Iris pigment epithelial cell (primary cell): ENCODE data around the gene APBB1.
A peak's percentile ranks its signal among the peaks of the same experiment; 100 is the strongest.

ENCODE experiments used
- DNase-seq: peaks from one replicate; pipeline ENCODE4 v3.0.0-alpha.2; 2011; ENCODE audit warnings: low read depth

Gene APBB1

DNA sequence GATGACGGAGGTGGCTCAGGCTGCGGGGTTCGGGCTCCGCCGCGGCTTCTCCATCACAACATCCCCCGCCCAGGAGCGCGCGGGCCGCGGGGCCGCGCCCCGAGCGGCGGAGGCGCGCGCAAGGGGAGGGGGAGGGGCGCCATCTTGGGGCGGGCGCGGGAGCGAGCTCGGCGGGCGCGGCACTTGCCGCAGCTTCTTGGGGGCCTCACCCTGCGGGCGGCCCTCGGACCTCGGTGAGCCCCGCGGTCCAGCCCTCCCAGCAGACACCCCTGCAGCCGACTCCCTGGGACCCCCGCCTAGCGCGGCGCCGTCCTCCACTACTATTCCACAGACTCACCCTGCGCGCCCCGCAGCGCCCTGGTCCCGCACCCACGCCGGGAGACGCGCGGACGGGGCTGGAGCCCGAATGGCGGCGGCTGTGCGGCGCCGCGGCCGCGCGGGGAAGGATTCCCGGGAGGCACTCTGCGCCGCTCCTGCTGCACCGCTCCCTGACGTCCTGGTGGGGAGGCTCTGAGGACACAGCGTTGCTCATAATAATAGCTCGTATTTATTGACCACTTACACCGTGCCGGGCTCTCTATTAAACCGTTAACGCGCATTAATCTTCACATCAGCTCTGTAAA is at the start of gene APBB1:
APBB1 (minus strand) TSS at position 86 of the 623 bp plus-strand sequence. CDS start 7,747 bp downstream, outside the sequence.
- peak; percentile 60 for DNase-seq

DNA sequence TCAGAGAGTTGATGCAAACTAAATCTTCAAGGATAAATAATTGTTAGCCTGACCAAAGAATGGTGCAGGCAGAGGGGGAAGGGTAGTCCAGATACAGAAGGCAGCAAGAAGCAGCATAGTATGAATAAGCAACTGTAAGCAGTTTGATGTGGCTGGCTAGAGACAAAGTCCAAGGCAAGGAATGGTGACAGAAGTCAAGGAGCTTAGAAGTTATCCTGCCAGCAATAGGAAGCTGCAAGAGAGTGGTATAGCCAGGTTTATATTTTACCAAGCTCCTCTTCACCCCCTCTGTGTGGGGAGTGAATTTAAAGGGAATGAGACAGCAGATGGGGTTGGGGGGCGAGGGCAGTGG is 40.2 kb upstream of the APBB1 start:
- DNase-seq: no peak

DNA sequence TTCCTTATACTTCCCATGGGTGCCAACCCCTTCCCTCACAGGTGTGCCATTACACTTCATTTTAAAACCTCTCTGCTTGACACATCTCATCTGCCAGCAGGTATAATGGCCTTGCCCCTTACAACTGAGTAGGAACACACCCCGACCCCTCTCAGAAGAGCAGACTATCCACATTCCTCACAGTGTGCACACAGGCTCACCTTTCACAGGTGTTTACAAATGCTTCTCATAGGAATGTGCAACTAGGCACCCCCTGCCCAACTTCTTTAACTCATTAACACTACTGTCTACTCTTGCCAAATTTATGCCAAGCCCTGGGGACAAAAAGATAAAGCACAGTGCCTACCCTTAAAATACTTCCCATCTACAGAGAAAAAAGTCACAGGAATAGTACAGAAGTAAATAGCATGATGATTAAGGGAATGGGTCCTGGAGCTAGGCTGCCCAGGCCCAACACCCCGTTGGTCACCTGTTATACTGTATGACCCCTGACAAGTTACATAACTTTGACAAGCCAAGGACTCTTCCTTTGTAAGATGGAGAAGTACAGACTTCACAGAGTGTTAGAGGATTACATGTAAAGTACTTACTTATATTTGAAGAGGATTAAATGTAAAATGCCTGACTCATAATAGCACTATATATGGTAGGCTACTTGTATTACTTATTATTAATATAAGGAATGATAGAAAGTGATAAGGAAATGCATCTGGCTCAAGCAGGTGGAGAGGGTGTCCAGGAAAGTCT is 39.6 kb upstream of the APBB1 start:
- DNase-seq: no peak

DNA sequence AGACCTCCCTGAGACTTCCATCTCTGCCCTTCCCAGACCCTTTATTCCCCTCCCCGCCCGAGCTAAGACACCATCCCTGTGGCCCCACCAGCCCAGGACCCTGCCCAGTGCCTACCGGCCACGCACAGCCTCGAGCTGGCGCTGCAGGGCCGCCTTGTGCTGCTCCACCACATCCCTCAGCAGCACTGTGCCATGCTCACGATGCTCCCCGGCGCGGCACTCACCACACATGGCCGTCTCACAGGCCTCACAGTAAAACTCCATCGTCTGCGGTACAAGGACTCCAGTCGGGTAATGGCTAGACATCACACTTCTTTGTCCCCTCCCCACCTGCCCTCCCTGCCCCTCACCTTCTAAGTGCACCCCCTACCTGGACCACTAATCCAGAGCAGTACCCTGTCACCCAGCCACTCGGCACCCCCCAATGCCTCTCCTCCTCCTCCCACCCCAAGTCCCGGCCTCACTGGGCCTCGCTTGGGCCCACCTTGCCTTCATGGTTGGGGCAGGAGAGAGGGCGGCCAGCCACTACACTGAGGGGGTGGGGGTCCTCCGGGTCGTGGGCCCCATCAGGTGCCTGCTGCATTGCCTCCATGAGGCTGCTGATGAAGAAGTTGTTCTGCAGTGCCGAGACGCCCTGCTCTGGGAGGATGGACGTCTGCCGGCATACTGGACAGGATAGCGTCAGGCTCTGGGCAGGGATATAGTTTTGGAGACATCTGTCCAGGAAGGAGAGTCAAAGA is 38.9 kb upstream of the APBB1 start:
- no peak for DNase-seq

DNA sequence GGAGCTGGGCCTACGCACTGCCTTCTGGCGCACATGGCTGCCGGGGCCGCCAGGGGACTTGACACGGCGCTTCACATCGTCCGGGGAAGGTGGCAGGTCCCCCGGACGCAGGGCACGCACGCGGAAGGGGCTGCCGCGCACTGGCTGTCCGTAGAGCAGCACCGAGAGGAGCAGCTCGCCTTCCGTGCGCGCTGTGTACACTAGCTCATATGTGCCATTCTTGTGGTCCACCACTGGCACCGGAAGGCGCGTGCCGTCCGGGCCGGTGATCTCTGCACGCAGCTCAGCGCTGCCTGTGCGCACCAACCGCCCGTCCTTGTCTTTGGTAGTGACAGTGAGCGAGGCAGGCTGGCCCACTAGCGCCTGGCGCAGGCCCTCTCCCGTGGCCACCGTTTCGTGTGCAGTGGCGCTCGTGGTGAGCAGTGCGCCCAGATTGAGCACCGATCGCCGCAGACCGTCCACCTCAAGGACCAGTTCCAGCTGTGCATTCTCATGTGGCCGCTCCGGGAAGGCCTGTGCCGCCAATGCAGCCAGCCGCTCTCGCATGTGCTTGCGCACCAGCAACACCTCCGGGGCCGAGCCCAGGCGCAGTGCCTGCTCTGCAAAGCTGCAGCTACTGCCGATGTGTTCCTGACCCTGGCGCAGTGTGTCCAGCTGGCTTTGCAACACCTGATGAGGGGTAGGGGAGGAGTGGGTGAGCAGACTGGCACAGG is 37.6 kb upstream of the APBB1 start:
- DNase-seq: no peak

DNA sequence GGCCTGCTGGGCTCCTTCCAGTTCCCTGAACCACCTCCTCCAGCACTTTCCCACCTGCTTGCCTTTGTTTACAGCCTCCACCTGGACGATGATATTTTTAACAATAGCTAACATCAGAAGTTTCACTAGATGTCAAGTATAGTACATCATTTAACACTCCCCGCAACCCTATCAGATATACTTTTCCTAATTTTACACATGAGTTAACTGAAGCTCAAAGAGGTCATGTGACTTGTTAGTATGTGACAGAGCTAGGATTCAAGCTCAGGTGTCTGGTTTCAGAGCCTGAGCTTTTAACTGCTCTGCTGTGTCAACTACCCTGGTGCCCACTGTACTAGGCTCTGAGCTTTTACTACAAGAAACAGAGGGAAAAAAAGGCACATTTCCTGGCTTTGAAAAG is 36.2 kb upstream of the APBB1 start:
- DNase-seq: no peak

DNA sequence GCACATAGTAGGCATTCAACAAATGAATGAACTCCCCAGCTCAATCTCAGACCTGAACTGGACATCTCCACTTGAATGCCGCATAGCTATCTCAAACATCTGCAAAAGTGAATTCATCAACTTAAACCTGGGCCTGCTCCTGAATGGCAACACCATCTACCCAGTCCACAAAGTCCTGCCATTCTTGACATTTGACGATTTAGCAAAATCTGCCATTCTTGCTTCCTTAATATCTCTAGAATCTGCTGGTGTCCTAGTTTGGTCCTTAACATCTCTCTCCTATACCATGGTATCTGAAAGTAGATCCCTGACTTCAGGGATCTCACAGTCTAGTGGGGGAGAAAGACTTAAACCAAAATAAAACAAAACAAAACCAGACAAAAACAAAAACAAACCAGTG is 34.3 kb upstream of the APBB1 start:
- DNase-seq: no peak

DNA sequence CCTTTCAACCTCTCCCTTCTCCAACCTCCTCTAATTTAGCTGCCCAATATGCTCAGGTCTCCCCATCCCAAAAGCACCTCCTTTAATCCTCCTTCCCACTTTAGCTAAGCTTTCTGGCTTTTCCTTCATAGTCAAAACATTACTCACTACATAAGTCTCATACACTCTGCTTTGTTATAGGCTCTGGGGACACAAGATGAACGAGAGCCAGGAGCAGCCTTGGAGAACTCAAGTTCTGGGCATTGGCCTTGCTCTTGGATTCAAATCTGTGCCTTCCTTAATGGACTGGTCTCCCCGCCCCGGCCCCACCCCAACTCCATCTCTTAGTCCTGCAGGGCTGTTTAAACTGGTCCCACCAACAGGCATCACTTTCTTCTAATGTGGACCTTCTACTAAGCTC is 33.3 kb upstream of the APBB1 start:
- no peak for DNase-seq

DNA sequence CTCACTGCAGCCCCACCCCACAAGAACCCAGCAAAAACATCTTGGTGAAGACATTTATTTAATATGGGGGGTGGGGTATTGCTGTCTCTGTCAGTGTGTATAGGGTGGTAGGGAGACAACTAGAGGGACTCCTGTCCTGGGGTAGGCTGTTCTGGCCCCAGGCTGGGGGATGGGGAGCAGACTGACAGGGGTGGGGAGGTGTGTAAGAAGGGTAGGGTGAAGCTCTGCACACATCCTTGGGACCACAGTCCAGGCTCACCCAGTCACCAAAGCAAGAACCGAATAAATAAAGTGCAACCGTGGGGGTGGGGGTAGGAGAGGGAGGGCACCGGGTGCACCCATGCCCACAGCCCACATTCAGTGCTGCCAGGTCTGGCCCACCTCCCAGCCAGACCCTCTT is 29.7 kb upstream of the APBB1 start:
- no peak for DNase-seq

DNA sequence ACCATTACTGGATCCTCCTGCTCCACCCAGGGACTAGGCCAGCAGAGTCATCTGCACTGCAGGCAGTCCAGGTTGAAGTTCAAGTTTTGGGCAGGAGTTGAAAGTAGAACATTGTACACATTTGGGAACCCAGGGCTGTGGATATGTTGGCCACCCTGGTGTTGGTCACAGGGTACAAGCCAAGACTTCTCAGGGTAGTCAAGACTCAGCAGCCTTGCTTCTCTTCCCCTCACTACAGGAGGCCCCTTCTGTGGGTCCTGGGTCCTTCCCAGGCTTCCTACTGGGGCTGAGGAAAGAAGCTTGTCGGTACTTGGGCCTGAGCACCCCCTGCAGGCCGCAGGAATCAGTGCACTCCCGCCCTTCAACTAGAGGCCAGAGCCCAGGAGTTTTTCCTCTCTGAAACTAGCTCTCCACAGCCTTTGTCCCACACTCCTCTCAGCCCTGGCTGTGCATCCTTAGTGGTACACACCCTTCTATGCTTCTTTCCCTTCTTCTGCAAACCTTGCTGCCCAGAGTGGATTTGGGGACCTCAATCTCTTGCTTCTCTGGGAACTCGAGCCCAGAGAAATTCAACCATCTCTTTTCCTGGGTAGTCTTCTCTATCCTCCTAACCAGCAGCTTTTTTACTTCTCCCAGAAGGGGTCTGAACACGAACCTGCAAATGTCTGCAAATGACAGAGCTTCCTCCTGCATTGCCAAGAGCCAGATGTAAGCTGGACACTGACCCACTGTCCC is 24.5 kb upstream of the APBB1 start:
- peak; percentile 60 for DNase-seq

DNA sequence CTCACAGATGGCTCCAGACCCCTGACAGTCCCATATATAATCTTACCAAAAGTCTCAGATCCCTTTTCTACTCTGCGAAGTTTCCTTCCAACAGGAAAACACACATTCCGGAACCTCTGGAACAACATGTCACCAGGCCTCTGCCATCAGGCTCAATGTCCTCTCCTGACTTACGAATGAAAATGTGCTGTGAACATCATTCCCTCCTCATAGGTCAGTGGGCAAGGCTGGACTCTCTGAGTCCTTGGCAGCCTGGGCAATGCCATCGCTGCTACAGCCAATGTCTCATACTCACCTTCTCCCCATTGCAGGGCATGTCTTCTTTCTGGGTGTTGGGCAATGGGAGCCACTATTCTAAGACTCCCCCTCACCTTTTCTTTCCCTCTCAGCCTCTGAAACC is 23.5 kb upstream of the APBB1 start:
- no peak for DNase-seq

DNA sequence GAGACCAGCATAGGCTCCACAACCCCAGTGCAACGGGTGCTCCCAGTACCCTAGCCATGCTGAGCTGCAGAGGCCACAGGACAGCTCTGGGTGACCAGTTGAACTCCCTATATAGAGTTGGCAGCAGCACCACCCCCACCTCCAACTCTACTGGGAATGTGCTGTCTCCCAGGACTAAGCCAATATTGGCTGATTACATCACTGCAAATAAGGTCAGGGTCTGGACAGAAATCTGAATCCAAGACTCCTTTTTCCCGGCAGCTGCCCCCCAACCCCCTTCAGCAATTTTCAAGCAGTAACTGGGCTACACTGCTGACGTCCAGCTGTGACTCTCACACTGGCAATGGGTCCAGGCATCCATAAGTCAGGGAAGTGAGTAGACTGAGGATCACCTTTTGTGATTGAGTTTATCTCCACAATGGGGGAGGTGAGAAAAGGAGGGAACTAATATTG is 22.0 kb upstream of the APBB1 start, which contains the start of gene HPX:
HPX (minus strand) TSS at position 82 of the 453 bp plus-strand sequence; CDS start at position 58, 24 bp downstream.
- no peak for DNase-seq

DNA sequence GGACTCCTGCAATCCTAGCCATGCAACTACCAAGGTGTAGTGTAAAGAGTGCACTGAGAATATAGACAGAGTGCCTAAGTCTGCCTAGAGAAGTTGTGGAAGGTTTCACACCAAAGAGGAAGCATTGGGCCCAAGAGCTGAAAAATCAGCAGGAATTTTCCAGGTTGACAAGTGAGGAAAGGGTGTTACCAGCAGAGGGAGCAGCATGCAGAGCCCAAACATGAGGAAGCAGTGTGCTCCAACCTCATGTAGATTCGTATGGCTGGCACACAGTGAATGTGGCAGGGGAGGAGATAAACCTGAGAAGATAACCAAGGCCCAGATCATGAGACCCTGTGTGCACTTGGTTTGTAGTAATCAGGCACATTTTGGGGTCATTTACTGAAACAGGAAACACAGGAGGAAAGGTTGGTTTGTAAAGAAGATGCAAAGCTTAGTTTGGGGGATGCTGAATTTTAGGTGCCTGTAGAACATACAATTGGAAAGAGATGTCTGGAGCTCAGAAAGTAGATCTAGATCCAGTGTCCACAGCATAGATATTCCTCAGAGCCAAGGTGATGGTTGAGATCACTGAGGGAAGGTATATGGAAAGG is 20.2 kb upstream of the APBB1 start:
- DNase-seq: peak; percentile 63

DNA sequence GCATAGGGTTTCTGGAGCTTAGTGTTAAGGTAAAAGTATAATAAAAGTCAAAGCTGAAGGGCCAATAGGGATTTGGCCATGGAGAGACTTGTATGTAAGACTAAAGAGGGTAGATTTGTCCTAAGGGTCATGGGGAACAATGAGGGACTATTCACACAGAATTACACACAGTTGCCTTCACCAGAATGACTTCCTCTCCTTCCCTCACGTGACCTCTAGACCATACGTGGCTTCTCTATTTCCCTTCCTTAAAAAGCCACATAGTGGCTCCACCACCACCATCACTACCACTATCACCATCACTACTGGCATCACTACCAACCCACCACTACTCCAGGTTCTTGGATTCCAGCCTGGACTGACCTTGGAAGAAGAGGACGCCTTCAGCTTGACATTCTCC is 19.1 kb upstream of the APBB1 start:
- DNase-seq: no peak

DNA sequence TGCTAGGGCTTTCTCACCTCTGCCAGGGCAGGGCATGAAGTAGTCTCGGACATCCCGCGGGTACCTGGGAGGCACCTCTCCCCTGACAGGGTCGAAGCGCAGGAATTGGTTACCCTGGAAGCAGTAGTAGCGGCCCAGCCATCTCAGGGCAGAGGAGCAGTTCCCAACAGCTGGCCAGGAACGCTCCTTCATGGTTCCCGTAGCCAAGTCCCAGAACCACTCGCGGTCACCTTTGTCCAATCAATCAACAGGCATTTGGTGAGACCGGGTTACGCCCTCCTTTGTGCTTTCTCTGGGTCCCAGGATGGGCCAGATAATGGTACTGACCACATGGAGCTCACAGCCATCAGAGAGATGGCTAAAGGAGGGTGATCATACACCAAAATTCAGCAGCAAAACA is 18.5 kb upstream of the APBB1 start:
- DNase-seq: no peak

DNA sequence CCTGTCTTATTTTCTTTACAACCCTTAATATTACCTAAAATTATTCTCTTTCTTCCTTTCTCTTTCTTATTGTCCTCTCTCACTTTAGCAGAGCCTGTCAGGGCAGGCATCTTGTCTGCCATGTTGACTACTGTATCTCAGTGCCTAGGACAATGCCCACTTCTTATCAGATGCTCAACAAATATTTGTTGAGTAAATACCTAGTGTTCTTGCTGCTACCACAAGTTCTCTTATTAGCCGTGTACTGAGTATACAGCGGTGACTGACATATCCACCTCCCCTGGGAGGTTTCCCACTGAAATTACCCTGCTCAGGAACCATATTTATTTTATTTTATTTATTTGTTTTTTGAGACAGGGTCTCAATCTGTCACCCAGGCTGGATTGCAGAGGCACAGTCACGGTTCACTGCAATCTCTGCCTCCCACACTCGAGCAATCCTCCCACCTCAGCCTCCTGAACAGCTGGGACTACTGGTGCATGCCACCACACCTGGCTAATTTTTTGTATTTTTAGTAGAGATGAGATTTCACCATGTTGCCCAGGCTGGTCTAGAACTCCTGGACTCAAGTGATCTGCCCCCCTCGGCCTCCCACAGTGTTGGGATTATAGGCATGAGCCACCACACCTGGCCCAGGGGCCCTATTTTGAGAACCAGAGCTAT is 15.2 kb upstream of the APBB1 start:
- no peak for DNase-seq

DNA sequence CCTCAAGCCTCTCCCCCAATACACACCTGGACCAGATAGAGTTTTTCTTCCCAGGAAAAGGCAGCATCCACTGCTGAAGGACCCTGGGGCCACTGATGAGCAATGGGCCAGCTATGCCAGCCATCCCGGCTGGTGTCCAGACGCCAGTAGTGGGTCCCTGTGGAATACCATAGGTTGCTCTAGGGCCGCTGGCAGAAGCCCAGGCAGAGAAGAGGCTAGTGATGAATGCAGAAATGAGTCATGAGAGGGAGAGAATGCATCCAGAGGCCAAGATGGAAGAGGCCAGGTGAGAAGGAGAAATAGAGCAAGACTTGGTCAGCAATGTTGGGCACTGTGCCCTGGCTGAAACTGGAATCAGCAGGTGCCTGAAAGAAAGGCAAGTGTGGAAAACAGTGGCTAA is 13.0 kb upstream of the APBB1 start:
- peak; percentile 41 for DNase-seq

DNA sequence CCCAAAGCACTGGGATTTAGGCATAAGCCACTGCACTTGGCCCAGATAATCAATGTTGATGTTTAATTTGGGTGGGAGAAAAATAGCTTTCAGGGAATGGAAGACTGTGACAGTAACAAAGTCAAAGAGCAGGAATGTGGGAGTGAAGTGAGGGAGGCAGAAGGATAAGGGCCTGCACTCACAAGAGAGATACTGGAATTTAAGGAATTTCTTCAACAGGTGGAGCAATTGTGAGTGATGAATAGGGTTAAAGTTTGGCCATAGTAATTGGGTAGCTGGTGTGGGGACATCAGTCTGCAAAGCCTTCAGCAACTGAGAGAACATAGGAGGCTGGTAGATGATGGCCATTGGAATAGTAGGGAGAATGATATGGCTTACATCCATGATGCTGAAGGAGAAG is 8.6 kb upstream of the APBB1 start:
- no peak for DNase-seq

DNA sequence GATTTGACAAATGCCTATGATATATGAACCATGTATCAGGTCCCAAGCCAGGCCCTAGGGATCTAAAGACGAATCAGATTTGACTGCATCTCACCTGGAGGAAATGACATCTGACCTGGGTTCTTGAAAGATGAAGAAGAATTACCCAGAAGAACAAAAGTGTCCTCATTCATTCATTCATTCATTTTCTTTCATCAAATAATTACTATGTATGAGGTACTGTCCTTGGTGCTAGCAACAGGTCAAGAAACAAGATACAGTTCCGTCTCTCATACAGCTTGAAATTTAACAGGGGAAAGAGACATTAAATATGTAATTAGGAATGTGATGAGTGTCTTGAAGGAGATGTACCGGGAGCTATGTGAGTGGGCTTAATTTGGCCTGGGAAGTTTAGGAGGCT is 1.8 kb upstream of the APBB1 start:
- DNase-seq: no peak

DNA sequence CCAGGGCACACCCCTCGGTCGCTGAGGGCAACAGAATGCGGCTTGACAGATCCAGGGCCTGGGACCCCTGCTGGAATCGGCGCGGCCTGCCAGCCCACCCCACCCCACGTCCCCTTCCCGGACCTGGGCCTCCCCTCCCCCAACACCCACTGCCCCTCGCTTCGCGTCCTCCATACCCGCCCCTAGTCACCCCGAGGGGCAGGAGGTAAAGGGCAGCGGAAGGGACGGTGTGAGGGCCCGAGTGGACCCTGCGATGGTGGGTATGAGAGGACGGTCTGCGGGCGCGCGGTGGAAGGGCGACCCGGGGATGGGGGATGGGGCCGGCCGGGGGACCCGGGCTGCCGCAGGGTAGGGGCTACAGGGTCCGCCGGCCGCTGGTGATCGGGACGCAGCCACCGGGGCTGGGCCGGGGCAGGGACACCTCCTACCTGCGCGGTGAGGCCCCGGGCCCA is 311 bp downstream of the APBB1 start:
- DNase-seq: no peak
